H9 (cell line): ENCODE data around the gene C19orf25. TPM values are rescaled to one million over a fixed set of nuclear protein-coding genes. Genes with fewer than 3 reads are reported as not detected.

Experiments
- DNase-seq: peaks from one replicate; pipeline ENCODE4 v3.0.0-alpha.2; 2017
- H2AFZ ChIP-seq: one replicate; pipeline ENCODE4 v1.6.1; 2013; ENCODE audit warnings: mild to moderate bottlenecking, low read length, control low read depth, moderate library complexity
- H2AK5ac ChIP-seq: 2 replicates; pipeline ENCODE4 v1.6.1; 2013; ENCODE audit warnings: low read length, control low read depth, mixed read lengths; ENCODE audit not compliant: insufficient read length
- H2BK120ac ChIP-seq: one replicate; pipeline ENCODE4 v1.6.1; 2013; ENCODE audit warnings: low read depth, mild to moderate bottlenecking, low read length, control low read depth, inconsistent platforms; ENCODE audit not compliant: poor library complexity, severe bottlenecking
- H2BK12ac ChIP-seq: 2 replicates; pipeline ENCODE4 v1.6.1; 2013; ENCODE audit warnings: low read length, control low read depth, mixed read lengths, low read depth; ENCODE audit not compliant: insufficient read length
- H2BK15ac ChIP-seq: 2 replicates; pipeline ENCODE4 v1.6.1; 2013; ENCODE audit warnings: low read depth, low read length, control low read depth
- H2BK20ac ChIP-seq: one replicate; pipeline ENCODE4 v1.6.1; 2013; ENCODE audit warnings: low read depth, mild to moderate bottlenecking, low read length, control low read depth, inconsistent platforms; ENCODE audit not compliant: poor library complexity, severe bottlenecking
- H2BK5ac ChIP-seq: 2 replicates; pipeline ENCODE4 v1.6.1; 2013; ENCODE audit warnings: low read length, control low read depth, mixed read lengths; ENCODE audit not compliant: insufficient read length
- H3K14ac ChIP-seq: 2 replicates; pipeline ENCODE4 v1.6.1; 2013; ENCODE audit warnings: low read length, control low read depth; ENCODE audit not compliant: insufficient read depth
- H3K18ac ChIP-seq: 2 replicates; pipeline ENCODE4 v1.6.1; 2013; ENCODE audit warnings: low read depth, mild to moderate bottlenecking, mixed read lengths, low read length, control low read depth; ENCODE audit not compliant: insufficient read length
- H3K23ac ChIP-seq: 2 replicates; pipeline ENCODE4 v1.6.1; 2013; ENCODE audit warnings: low read length, control low read depth, mixed read lengths, low read depth; ENCODE audit not compliant: insufficient read length
- H3K23me2 ChIP-seq: 2 replicates; pipeline ENCODE4 v1.6.1; 2013; ENCODE audit warnings: low read depth, mild to moderate bottlenecking, mixed read lengths, low read length, control low read depth; ENCODE audit not compliant: insufficient read length, poor library complexity, severe bottlenecking
- H3K27ac ChIP-seq: 2 replicates; pipeline ENCODE4 v1.5.1; 2013; ENCODE audit warnings: low read length, control low read depth, mixed read lengths, low read depth; ENCODE audit not compliant: insufficient read length
- H3K27me3 ChIP-seq: 2 replicates; pipeline ENCODE4 v1.6.1; 2013; ENCODE audit warnings: low read length, control low read depth, inconsistent platforms; ENCODE audit not compliant: insufficient read depth
- H3K4ac ChIP-seq: 2 replicates; pipeline ENCODE4 v1.6.1; 2013; ENCODE audit warnings: low read depth, mild to moderate bottlenecking, control low read depth, inconsistent platforms, low read length, moderate library complexity
- H3K4me1 ChIP-seq: 2 replicates; pipeline ENCODE4 v1.6.1; 2013; ENCODE audit warnings: low read length, control low read depth, inconsistent platforms; ENCODE audit not compliant: insufficient read depth
- H3K4me2 ChIP-seq: 2 replicates; pipeline ENCODE4 v1.6.1; 2013; ENCODE audit warnings: low read length, control low read depth, mixed read lengths; ENCODE audit not compliant: insufficient read length, insufficient read depth
- H3K56ac ChIP-seq: 2 replicates; pipeline ENCODE4 v1.6.1; 2013; ENCODE audit warnings: low read depth, mild to moderate bottlenecking, mixed read lengths, low read length, control low read depth; ENCODE audit not compliant: insufficient read length
- H3K79me1 ChIP-seq: 2 replicates; pipeline ENCODE4 v1.6.1; 2013; ENCODE audit warnings: low read depth, mild to moderate bottlenecking, moderate library complexity, low read length, control low read depth, inconsistent platforms; ENCODE audit not compliant: insufficient read depth, poor library complexity, severe bottlenecking
- H3K79me2 ChIP-seq: 2 replicates; pipeline ENCODE4 v1.6.1; 2013; ENCODE audit warnings: low read length, control low read depth, inconsistent platforms; ENCODE audit not compliant: insufficient read depth
- H3K9ac ChIP-seq: 2 replicates; pipeline ENCODE4 v1.6.1; 2013; ENCODE audit warnings: low read length, control low read depth, mixed read lengths; ENCODE audit not compliant: insufficient read length; ENCODE audit errors: extremely low read depth
- H3K9me3 ChIP-seq: one replicate; pipeline ENCODE4 v1.6.1; 2013; ENCODE audit warnings: low read depth, low read length, inconsistent platforms; ENCODE audit not compliant: control insufficient read depth
- H3T11ph ChIP-seq: one replicate; pipeline ENCODE4 v1.6.1; 2013; ENCODE audit warnings: mild to moderate bottlenecking, low read length, control low read depth, inconsistent platforms
- H4K20me1 ChIP-seq: one replicate; pipeline ENCODE4 v1.6.1; 2013; ENCODE audit not compliant: control insufficient read depth, insufficient read length, insufficient read depth
- H4K5ac ChIP-seq: 2 replicates; pipeline ENCODE4 v1.6.1; 2013; ENCODE audit warnings: low read depth, mild to moderate bottlenecking, mixed read lengths, low read length, control low read depth; ENCODE audit not compliant: insufficient read length
- H4K8ac ChIP-seq: replicated peaks from 2 replicates; pipeline ENCODE4 v1.6.1; 2013; ENCODE audit warnings: low read length, control low read depth, mixed read lengths, low read depth; ENCODE audit not compliant: insufficient read length
- H4K91ac ChIP-seq: 2 replicates; pipeline ENCODE4 v1.6.1; 2013; ENCODE audit warnings: low read depth, mild to moderate bottlenecking, moderate library complexity, mixed read lengths, low read length, control low read depth; ENCODE audit not compliant: insufficient read length
- H3K27ac Mint-ChIP-seq, 3 experiments: 2 replicates in 2 of 3; 3 replicates in 1 of 3; pipeline ENCODE4 v1.8.0; 2020 to 2021; ENCODE audit warnings: mixed read lengths in 3 of 3, mild to moderate bottlenecking in 1 of 3, moderate library complexity in 1 of 3
- H3K27me3 Mint-ChIP-seq: 2 replicates; pipeline ENCODE4 v1.8.0; 2021; ENCODE audit warnings: low read depth, mild to moderate bottlenecking, moderate library complexity, mixed read lengths
- H3K36me3 Mint-ChIP-seq, 3 experiments: 2 replicates in 2 of 3; 3 replicates in 1 of 3; pipeline ENCODE4 v1.8.0; 2020 to 2021; ENCODE audit warnings: low read depth in 3 of 3, mixed read lengths in 3 of 3; ENCODE audit not compliant: insufficient read depth in 1 of 3
- H3K4me1 Mint-ChIP-seq, 2 experiments: 2 replicates each; pipeline ENCODE4 v1.8.0; 2020; ENCODE audit warnings: mixed read lengths in 2 of 2
- H3K4me3 Mint-ChIP-seq, 2 experiments: 2 replicates in 1 of 2; 3 replicates in 1 of 2; pipeline ENCODE4 v1.8.0; 2020 to 2021; ENCODE audit warnings: mild to moderate bottlenecking in 2 of 2, mixed read lengths in 2 of 2, moderate library complexity in 1 of 2
- H3K9me3 Mint-ChIP-seq, 2 experiments: 2 replicates in 1 of 2; 3 replicates in 1 of 2; pipeline ENCODE4 v1.8.0; 2020; ENCODE audit warnings: mild to moderate bottlenecking in 2 of 2, mixed read lengths in 2 of 2, moderate library complexity in 1 of 2
- CTCF ChIP-seq: fragments of 200-600 bp; sonication (generic); conservative IDR thresholded peaks from 3 replicates; pipeline ENCODE4 v1.8.0; 2021; ENCODE audit warnings: antibody characterized with exemption, mild to moderate bottlenecking
- WGBS: extraction: QIAGEN DNeasy Blood & Tissue Kit; methylation state at CpG from one replicate; pipeline ENCODE4 v1.1.7; 2013; ENCODE audit warnings: missing lambda C conversion rate, low lambda C conversion rate, mixed read lengths; ENCODE audit not compliant: insufficient read length; ENCODE audit errors: extremely low coverage; 5-methylcytosine and 5-hydroxymethylcytosine counted together
- total RNA-seq: library from RNA; stranded (reverse); gene quantifications from 2 replicates; pipeline ENCODE4 v1.2.1, GENCODE V29; 2021

Gene C19orf25
- total RNA-seq, 1 experiment from 2014 or later: 36.8 TPM

GRCh38 chr19:1447944-1448343 lies 31.1 kb downstream of the C19orf25 start:
- Mint-ChIP-seq H3K4me1 (peaks cover 10 to 41% of the 10 kb centered on the region in 2 experiments), H3K4me3 (peak overlapping the region in 1 of 2 experiments; percentile 50; a peak in 2 of 5 replicates), H3K27ac (no peak overlapping the region), H3K27me3 (peaks cover 78% of the 10 kb centered on the region), H3K36me3 (peaks cover 0 to 3% (median 0%) of the 10 kb centered on the region in 3 experiments; a peak in 2 of 7 replicates), H3K9me3 (no peaks in the 10 kb centered on the region; a peak in 1 of 5 replicates)
- H2AK5ac ChIP-seq: no peak overlapping the region
- H3K27ac ChIP-seq: no peak overlapping the region
- no peaks in the 10 kb centered on the region for H4K20me1 ChIP-seq
- H2BK120ac ChIP-seq: no peak overlapping the region
- no peak overlapping the region for H4K8ac ChIP-seq
- WGBS: no CpG with 5 or more reads among the region's 9 CpGs
- H3K4me1 ChIP-seq: no peaks in the 10 kb centered on the region; the same call in 1 of the 2 replicates
- H3K23me2 ChIP-seq: peaks cover 10% of the 10 kb centered on the region
- no peak overlapping the region for H2BK5ac ChIP-seq
- H3T11ph ChIP-seq: no peak overlapping the region
- no peak overlapping the region for H3K23ac ChIP-seq
- no peak overlapping the region for H3K18ac ChIP-seq
- H3K27me3 ChIP-seq: peaks cover 24% of the 10 kb centered on the region; the same call in 1 of the 2 replicates
- no peak overlapping the region for H4K5ac ChIP-seq
- H3K4me2 ChIP-seq: no peak overlapping the region
- no peak overlapping the region for H3K9ac ChIP-seq
- H3K79me1 ChIP-seq: no peaks in the 10 kb centered on the region
- H4K91ac ChIP-seq: no peak overlapping the region
- TF ChIP-seq CTCF: no peak
- H2BK15ac ChIP-seq: no peak overlapping the region
- H2AFZ ChIP-seq: no peak overlapping the region
- no peak overlapping the region for H3K4ac ChIP-seq
- no peaks in the 10 kb centered on the region for H3K79me2 ChIP-seq
- no peak overlapping the region for H3K56ac ChIP-seq
- no peak overlapping the region for H3K14ac ChIP-seq
- no peak overlapping the region for H2BK12ac ChIP-seq
- no peaks in the 10 kb centered on the region for H3K9me3 ChIP-seq
- no peak overlapping the region for H2BK20ac ChIP-seq
- no peak for DNase-seq
